Endometrium (tissue), 2 donors: ENCODE data around the gene PSMD8.
"Not testable (repeated sequence)": the region's sequence is repeated elsewhere in the genome, so short reads cannot be mapped to it uniquely, and the experiment has no call there.

Experiments
- FAIRE-seq: peaks from 2 replicates; lab custom pipeline; 2012; peaks lifted over from hg19 to GRCh38; lab: Jason Lieb, UNC
- donor health status: control.
- donor health status: control.

The PSMD8 gene

GRCh38 chr19:38362076-38362945 lies 12.1 kb upstream of the PSMD8 start:
- no peak for FAIRE-seq

- not testable (repeated sequence) for FAIRE-seq
Measured at GRCh38 chr19:38362946-38363688, 11.3 kb upstream of the PSMD8 start.

GRCh38 chr19:38367041-38367440 lies 7.3 kb upstream of the PSMD8 start:
- no peak for FAIRE-seq

GRCh38 chr19:38369584-38369983 lies 4.8 kb upstream of the PSMD8 start:
- FAIRE-seq: no peak

GRCh38 chr19:38370299-38370698 lies 4.1 kb upstream of the PSMD8 start:
- FAIRE-seq: no peak

- FAIRE-seq: no peak
Measured at GRCh38 chr19:38371081-38371480, 3.3 kb upstream of the PSMD8 start.

- FAIRE-seq: no peak
Measured at GRCh38 chr19:38373907-38374331, 452 bp upstream of the PSMD8 start.

GRCh38 chr19:38375098-38375493 lies 725 bp downstream of the PSMD8 start:
- FAIRE-seq: no peak

GRCh38 chr19:38375748-38376147 lies 1.4 kb downstream of the PSMD8 start:
- no peak for FAIRE-seq

- no peak for FAIRE-seq
Measured at GRCh38 chr19:38376576-38376975, 2.2 kb downstream of the PSMD8 start.

GRCh38 chr19:38377052-38377451 lies 2.7 kb downstream of the PSMD8 start:
- no peak for FAIRE-seq

- no peak for FAIRE-seq
Measured at GRCh38 chr19:38378866-38379265, 4.5 kb downstream of the PSMD8 start.

GRCh38 chr19:38381138-38381537 lies 6.8 kb downstream of the PSMD8 start:
- FAIRE-seq: no peak

GRCh38 chr19:38383184-38383583 lies 8.8 kb downstream of the PSMD8 start:
- no peak for FAIRE-seq

- FAIRE-seq: no peak
Measured at GRCh38 chr19:38383743-38384142, 9.4 kb downstream of the PSMD8 start.

- FAIRE-seq: no peak
Measured at GRCh38 chr19:38384209-38385027, 10.0 kb downstream of the PSMD8 start.

GRCh38 chr19:38385057-38385803 lies 10.9 kb downstream of the PSMD8 start:
- FAIRE-seq: no peak

- FAIRE-seq: no peak
Measured at GRCh38 chr19:38385804-38386257, 11.5 kb downstream of the PSMD8 start.

GRCh38 chr19:38386300-38386970 lies 12.1 kb downstream of the PSMD8 start:
- no peak for FAIRE-seq

GRCh38 chr19:38386971-38387549 lies 12.7 kb downstream of the PSMD8 start:
- no peak for FAIRE-seq
